ENCODE measurements around the gene DNAH5.

The DNAH5 gene

DNA sequence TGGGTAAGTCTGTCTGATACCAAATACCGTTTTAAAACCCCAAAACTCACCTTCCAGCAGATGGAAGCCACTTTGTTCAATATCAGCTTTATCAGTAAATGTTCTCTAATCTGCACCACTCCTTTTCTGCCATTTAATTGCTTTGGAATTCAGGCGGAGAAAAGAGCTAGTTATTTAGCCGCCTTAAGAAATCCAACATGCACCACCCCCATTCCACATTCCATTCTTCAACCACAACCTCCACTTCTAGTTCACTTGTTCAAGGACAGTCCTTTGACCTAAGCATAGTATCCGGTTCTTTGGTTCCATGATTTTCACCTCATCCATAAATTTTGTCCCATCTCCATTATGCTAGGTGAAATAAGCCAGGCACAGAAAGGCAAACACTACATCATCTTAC, 240.1 kb downstream of the DNAH5 start:
- TF ChIP-seq, protein P1, sequence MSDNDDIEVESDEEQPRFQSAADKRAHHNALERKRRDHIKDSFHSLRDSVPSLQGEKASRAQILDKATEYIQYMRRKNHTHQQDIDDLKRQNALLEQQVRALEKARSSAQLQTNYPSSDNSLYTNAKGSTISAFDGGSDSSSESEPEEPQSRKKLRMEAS (IDR thresholded peaks at IDR 0.05; ENCODE audit: low read depth, low read length) = no peak
- TF ChIP-seq POLR2A (IDR thresholded peaks at IDR 0.05; ENCODE audit: extremely low read depth, insufficient read length) = no peak
- no peak for TF ChIP-seq MYC (IDR thresholded peaks at IDR 0.05; ENCODE audit: low read depth, low read length)
- TF ChIP-seq, protein P2, sequence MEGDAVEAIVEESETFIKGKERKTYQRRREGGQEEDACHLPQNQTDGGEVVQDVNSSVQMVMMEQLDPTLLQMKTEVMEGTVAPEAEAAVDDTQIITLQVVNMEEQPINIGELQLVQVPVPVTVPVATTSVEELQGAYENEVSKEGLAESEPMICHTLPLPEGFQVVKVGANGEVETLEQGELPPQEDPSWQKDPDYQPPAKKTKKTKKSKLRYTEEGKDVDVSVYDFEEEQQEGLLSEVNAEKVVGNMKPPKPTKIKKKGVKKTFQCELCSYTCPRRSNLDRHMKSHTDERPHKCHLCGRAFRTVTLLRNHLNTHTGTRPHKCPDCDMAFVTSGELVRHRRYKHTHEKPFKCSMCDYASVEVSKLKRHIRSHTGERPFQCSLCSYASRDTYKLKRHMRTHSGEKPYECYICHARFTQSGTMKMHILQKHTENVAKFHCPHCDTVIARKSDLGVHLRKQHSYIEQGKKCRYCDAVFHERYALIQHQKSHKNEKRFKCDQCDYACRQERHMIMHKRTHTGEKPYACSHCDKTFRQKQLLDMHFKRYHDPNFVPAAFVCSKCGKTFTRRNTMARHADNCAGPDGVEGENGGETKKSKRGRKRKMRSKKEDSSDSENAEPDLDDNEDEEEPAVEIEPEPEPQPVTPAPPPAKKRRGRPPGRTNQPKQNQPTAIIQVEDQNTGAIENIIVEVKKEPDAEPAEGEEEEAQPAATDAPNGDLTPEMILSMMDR (IDR thresholded peaks at IDR 0.05; ENCODE audit: low read depth, low read length) = no peak
- no peak for DNase-seq (ENCODE audit: low read depth)
- no peak overlapping the region for H3K4me3 ChIP-seq (ENCODE audit: low read depth, low read length)

DNA sequence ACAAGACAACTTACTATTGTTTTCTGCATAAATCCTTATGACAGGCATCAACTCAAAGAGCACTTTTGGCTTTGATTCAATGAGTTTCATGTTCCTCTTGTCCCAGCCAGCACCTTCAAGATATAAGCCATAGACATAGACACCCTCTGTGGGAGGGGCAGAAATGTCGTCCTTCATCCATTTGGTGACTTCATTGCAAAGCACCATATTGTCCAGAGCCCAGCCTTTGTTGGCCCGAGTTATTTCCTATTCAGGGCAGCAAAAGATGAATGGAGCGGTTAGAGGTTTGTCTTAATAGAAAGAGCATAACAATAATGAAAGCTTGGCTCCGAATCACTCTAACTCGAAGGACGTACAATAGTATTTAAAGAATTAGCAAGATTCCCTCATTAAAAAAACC, 243.9 kb downstream of the DNAH5 start:
- TF ChIP-seq, protein P2 (IDR thresholded peaks at IDR 0.05; ENCODE audit: low read depth, low read length) = no peak
- TF ChIP-seq MYC (IDR thresholded peaks at IDR 0.05; ENCODE audit: low read depth, low read length) (no peak), POLR2A (IDR thresholded peaks at IDR 0.05; ENCODE audit: extremely low read depth, insufficient read length) (no peak)
- TF ChIP-seq, protein P1 (IDR thresholded peaks at IDR 0.05; ENCODE audit: low read depth, low read length) = no peak
- no peak for DNase-seq (ENCODE audit: low read depth)
- H3K4me3 ChIP-seq (ENCODE audit: low read depth, low read length) = no peak overlapping the region

DNA sequence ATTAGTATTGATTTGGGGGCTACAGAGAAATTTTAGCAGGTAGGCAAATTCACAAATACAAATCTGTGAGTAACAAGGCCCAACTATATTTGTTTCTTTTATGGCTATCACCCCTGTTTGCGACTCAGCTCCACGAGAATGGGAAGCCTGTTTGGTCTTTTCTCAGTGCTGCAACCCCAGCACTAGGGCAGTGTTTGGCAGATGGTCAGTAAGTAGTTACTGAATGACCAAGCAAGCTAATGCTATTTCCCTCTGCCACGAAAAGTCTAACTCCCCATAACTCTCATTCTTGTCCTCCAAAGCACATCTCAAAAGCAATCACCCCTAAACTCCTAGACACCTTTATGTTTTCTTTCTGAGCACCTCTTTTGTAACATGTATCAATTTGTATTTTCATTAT, 245.6 kb downstream of the DNAH5 start:
- TF ChIP-seq, protein P1 (IDR thresholded peaks at IDR 0.05; ENCODE audit: low read depth, low read length) = no peak
- no peak for TF ChIP-seq POLR2A (IDR thresholded peaks at IDR 0.05; ENCODE audit: extremely low read depth, insufficient read length)
- TF ChIP-seq, protein P2 (IDR thresholded peaks at IDR 0.05; ENCODE audit: low read depth, low read length) = no peak
- no peak for TF ChIP-seq MYC (IDR thresholded peaks at IDR 0.05; ENCODE audit: low read depth, low read length)
- no peak overlapping the region for H3K4me3 ChIP-seq (ENCODE audit: low read depth, low read length)

DNA sequence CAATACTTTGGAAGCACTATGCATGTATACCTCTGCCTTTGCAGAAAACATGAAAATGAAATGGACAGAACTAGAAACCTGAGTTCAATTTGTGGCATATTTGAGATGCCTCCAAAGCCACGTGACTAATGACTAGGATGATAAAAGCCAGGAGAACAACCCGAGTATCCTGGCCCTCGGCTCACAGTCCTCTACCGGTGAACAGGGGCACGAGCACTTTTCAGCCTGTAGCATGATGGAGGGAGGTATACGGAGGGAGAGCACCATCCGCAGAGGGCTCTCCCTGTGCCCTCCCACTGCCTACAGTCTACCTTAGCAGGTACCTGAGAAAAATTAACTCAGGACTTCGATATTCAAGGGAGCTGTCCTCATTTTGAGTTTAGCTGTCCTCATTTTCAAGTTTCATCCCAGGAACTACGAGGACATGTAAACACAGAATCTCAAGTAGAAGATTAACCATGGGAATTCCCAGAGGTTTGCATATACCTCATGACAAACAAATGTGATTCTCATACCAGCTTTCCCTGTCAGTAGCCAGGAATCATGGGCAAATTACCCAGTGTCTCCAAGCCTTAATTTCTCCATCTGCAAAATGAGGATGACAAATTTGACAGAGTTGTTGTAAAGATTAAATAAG, 249.3 kb downstream of the DNAH5 start:
- TF ChIP-seq, protein P2 (IDR thresholded peaks at IDR 0.05; ENCODE audit: low read depth, low read length) = no peak
- TF ChIP-seq, protein P1 (IDR thresholded peaks at IDR 0.05; ENCODE audit: low read depth, low read length) = no peak
- TF ChIP-seq MYC (IDR thresholded peaks at IDR 0.05; ENCODE audit: low read depth, low read length) = no peak
- TF ChIP-seq POLR2A (IDR thresholded peaks at IDR 0.05; ENCODE audit: extremely low read depth, insufficient read length) = no peak
- H3K4me3 ChIP-seq (ENCODE audit: low read depth, low read length) = no peak overlapping the region
- no peak for DNase-seq (ENCODE audit: low read depth)

More for the DNA sequence above, 245.6 kb downstream of the DNAH5 start:
- no peak for DNase-seq (ENCODE audit: low read depth)

DNA sequence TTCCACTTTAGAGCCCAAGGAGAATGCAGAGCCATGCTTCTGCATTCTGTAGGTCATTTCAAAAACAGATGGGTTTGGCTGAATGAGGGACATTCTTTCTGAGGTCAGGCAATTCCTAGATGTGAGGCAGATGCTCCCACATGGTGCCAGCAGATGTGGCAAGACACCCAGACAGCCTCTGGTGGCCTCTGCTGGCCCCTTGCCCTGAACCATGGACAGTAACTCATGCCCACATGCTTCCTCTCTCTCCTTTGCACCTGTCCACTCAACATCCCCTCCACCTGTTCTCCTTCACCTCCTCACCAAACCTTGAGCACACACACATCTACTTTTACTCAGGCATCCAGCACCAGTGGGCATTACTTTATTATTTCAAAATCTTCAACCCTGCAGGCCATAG, 252.3 kb downstream of the DNAH5 start:
- DNase-seq (ENCODE audit: low read depth) = no peak
- no peak overlapping the region for H3K4me3 ChIP-seq (ENCODE audit: low read depth, low read length)
- TF ChIP-seq, protein P2 (IDR thresholded peaks at IDR 0.05; ENCODE audit: low read depth, low read length) = no peak

DNA sequence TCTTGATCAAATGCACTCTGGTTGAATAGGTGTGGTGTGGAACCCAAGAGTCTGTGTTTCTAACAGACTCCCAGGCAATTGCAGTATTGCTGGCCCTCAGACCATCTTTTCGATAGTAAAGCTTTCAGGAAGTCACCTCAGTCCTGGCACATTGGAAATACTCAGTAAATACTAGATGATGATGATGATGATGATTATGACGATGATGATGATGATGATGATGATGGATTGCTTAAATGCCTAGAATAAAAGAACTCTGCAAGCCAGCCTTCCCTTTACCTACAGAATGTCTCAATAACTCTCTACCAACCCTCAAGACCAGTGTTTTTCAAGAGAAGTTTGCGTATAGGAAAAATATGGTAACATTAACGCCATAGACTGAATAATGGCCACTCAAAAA, 268.0 kb downstream of the DNAH5 start:
- H3K4me3 ChIP-seq (ENCODE audit: low read depth, low read length) = no peak overlapping the region
- no peak for DNase-seq (ENCODE audit: low read depth)
- TF ChIP-seq, protein P2 (IDR thresholded peaks at IDR 0.05; ENCODE audit: low read depth, low read length) = no peak
- TF ChIP-seq POLR2A (IDR thresholded peaks at IDR 0.05; ENCODE audit: extremely low read depth, insufficient read length) (no peak), MYC (IDR thresholded peaks at IDR 0.05; ENCODE audit: low read depth, low read length) (no peak)
- TF ChIP-seq, protein P1 (IDR thresholded peaks at IDR 0.05; ENCODE audit: low read depth, low read length) = no peak

Data from NB4 (cell line).